Spleen (tissue), 7 donors: ENCODE data around the gene CZIB.

Experiments
- CTCF ChIP-seq, 11 experiments: fragments of 200-600 bp in 7 of 11; fragments of 450-650 bp in 4 of 11; sonication (generic) in 4 of 11; IDR thresholded peaks in 8 of 11; conservative IDR thresholded peaks in 3 of 11; 1 replicate in 7 of 11; 2 replicates in 4 of 11; pipeline versions ENCODE4 v1.4.0 to v1.8.0; 2016 to 2021; ENCODE audit warnings: antibody characterized with exemption in 11 of 11, inconsistent platforms in 4 of 11, mild to moderate bottlenecking in 1 of 11
- POLR2A ChIP-seq, 3 donors: fragments of 450-650 bp; IDR thresholded peaks; one replicate each; pipeline ENCODE4 v1.5.1; 2017; ENCODE audit warnings: antibody characterized with exemption in 3 of 3, mild to moderate bottlenecking in 1 of 3
- donor health status: DM: no; HTN: no; CAD: no; lungs with moderate emphysema.
- donor health status: DM: no; HTN: no; CAD: no.
- donor health status: DM: no; HTN: no; CAD: no.

GRCh38 chr1:53197291-53198200, 22.9 kb downstream of the CZIB start:
- no peak for TF ChIP-seq CTCF (IDR thresholded peaks at IDR 0.05 in 8 of 11, conservative IDR thresholded peaks at IDR 0.05 in 3 of 11)
- TF ChIP-seq POLR2A (IDR thresholded peaks at IDR 0.05), result no peak
